GM19455 (cell line): ENCODE measurements around the gene LOXL1.
"Not testable (repeated sequence)": the region's sequence is repeated elsewhere in the genome, so short reads cannot be mapped to it uniquely, and the experiment has no call there.

Source experiments
- ATAC-seq: cut with Tn5 transposase; IDR thresholded peaks from one replicate; pipeline ENCODE4 v1.9.1; 2021; ENCODE audit not compliant: unreplicated experiment

LOXL1 gene

DNA sequence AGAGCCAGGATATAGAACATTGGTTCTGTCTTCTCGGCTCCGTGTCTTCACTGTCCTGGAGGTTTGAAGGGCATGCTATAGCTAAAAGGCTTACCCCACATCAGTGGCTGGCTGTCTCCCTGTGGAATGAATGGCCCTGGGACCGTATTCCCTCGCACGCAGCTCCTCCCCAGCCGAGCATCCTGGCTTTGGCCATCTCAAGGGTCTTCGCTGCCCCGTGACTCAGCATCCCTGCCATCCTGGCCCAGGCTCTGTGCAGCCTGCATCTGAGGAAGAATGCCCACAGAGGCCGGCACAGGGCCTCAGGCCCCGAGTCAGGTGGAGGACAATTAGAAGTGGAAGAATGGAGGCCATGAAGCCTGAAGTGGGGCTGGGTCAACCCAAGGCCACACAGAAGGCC lies 11.0 kb downstream of the LOXL1 start:
- ATAC-seq, result no peak

- ATAC-seq, result no peak
Observed at GRCh38 chr15:73937726-73938125, 11.5 kb downstream of the LOXL1 start.

GRCh38 chr15:73938516-73938915 lies 12.3 kb downstream of the LOXL1 start:
- ATAC-seq, result not testable (repeated sequence)

GRCh38 chr15:73939138-73939537 lies 12.9 kb downstream of the LOXL1 start:
- ATAC-seq, result no peak

GRCh38 chr15:73940061-73940981 lies 14.1 kb downstream of the LOXL1 start:
- no peak for ATAC-seq

GRCh38 chr15:73941044-73941443 lies 14.8 kb downstream of the LOXL1 start:
- no peak for ATAC-seq

- ATAC-seq, result no peak
Observed at GRCh38 chr15:73941449-73941848, 15.2 kb downstream of the LOXL1 start.

DNA sequence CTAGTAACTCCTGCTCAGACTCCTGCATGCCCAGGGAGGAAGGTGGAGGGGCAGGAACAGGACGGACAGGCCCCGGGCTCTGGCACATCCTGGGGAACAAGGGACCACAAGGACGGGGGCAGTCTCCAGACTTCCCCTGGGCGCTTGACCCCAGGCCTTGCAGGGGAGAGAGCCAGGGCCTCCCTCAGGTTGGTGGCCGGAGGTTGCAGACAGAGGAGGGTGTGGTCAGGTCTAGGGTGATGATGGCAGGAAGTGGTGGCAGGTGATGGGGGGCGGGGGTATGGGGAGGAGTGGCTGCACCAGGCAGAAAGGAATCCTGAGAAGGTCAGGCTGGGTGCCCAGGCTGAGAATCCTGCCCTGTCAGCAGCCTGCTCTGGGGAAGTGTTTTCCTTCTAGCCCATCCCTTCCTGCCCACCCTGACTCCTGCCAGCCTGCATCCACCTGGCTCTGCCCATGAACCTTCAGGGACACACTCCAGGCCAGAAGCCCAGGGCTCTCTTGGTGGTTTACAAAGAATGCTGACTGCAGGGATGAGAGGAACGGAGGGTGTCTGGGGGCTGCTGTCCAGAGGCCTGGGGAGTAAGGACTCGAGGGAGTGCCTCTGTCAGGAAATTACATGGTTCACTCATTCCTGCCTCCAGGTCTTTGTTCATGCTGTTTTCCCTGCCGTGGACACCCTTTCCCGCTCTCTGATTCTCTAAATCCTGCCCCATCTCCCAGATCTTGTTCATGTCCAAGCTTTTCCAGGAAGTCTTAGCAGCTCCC lies 15.8 kb downstream of the LOXL1 start:
- ATAC-seq, result no peak

GRCh38 chr15:73942751-73943270 lies 16.5 kb downstream of the LOXL1 start:
- no peak for ATAC-seq

DNA sequence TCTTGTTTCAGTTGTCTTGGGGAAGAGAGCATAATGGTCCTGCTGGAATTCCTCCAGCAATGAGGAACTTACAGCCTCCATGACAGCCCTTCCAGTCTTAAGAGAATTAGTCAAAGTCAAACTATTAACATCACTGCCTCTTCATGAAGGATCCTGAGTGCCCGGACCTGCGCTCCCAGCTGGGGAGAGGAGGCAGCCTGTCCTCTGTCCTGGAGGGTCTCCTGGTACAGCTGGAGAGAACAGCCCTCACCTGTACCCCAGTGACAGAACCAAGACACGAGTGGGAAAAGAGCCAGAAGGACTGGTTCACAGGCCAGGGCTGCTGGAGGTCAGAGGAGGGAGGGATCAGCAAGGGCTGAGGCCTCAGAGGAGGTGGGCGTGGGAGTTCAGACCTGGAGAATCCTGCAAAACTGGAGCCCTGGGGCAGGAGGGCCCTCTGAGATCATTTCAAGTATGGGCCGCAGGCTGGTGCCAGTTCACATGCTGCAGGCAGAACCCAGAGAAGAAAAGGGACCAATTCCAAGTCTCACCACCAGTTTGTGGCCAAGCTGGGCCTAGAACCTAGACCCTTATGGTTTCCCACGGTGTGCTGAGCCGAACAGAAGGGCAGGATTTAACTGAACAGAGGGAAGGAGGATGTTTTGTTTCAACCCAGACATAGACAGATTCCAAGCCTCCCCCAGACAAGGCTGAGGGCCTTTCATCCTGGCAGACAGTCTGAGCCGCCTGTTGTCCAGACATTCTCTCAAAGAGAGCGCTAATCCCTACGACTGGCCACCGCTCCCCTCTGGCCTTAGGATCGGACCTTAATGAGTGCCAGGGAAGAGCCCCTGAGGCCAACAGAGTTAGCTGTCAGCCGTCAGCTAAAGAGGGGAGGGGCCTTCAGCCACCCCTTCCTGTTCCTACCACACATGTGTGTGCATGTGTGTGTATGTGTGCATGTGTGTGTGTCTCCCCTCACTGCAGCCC lies 18.2 kb downstream of the LOXL1 start:
- no peak for ATAC-seq

DNA sequence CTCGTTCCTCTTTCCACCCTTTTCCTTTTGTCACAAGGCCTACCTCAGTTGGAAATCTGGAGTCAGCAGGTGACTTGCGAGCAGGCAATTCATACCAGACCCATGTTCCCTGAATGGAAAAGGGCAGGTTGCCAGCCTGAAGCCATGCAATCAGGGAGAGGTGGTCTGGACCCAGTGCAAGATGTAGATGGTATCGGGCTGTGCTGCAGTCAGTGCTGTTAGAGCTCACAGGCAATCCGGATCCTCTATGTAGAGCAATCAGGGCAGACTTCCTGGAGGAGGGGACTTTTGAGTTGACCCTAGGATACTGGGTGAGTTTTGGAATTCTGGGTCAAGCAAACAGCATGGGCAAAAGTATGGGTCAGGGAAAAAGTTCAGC lies 18.9 kb downstream of the LOXL1 start:
- ATAC-seq, result no peak

- ATAC-seq, result no peak
Observed at GRCh38 chr15:73946046-73946721, 19.9 kb downstream of the LOXL1 start.

GRCh38 chr15:73946795-73947370 lies 20.6 kb downstream of the LOXL1 start:
- no peak for ATAC-seq

- ATAC-seq, result no peak
Observed at GRCh38 chr15:73947651-73948050, 21.4 kb downstream of the LOXL1 start.

DNA sequence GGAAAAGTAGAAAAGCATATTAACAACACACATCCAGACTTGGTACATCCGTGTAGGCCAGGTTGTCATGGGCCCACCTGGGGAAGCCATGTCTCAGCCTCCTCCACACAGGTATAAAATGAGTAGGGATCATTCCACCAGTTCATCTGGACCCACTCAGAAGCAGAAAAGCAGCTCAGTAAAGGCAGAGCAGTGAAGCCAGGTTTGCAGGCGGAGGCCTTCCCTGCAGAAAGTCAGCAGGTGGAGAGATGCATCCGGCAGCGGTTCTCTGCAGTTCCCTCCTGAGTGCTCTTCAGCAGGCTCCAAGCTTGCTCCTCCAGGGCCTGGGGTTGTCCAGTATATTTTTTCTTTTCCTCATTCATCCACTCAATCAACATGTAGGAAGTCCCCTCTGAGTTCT lies 22.1 kb downstream of the LOXL1 start:
- ATAC-seq, result no peak

GRCh38 chr15:73948982-73949381 lies 22.7 kb downstream of the LOXL1 start:
- no peak for ATAC-seq

GRCh38 chr15:73949496-73949895 lies 23.2 kb downstream of the LOXL1 start:
- ATAC-seq, result no peak

GRCh38 chr15:73950479-73950830 lies 24.2 kb downstream of the LOXL1 start:
- ATAC-seq, result no peak

DNA sequence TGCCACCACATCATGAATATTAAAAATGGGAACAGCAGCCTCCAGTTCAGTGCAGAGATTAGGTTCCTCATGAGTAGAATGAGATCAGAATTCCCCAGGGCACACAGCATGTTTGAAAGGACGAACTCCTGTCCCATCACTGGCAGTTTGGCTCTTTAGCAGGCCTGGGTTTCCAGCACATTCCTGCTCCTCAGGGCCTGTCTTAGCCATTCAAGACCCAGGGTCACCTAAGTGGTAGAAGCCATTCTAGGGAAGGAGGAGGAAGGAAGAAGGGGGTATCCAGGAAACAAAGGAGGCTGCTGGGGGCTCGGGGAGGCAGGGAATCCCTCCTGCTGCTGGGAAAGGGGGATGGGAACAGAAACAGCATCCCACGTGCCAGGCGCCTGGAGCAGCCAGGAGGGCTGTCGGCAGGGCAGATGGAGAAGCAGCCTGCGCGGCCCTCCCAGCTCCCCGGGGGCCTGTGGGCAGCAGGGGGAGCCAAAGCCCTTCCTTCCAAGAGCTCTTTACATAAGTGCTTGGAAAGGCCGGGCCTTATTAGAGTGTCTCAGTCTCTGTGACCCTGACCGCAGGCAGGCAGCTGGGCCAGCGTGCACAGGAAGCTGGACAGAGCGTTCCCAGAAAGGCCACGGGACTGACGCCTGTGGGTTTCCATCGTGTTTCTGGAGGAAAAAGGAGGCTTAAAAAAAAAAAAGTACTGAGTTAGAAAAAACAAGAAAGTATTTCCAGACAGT lies 24.7 kb downstream of the LOXL1 start:
- ATAC-seq, result no peak
